ENCODE measurements around the gene EML6.

DNA sequence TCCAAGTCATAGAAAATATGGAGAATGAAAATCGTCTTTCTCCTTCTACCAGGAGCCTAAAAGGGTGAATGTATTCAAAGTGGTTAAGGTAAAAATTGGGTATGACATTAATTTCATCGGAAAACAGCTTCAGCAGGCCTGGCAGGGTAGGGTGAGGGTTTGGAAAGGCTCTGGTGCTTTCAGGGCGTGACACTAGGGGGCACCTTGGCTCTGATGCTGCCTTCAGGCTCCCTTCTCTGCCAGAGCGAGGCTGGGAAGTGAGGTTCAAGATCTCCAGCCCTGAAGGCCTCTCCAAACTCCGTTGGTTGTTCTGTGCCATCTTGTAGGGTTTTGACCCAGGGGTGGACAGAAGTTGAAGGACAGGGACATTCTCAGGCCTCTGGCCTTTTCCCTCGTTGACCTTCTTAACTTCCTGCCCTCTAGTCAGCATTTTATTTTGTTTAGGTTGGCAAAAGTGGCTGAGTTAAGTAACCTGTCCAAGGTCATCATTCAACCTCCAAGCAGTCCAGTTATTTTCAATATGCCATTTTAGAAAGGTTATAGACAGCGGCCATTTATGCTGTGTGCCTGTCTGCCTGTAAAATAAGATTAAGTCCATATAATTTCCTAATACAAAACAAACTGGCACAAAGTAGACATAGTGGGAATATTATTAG lies 40.3 kb downstream of the EML6 start:
- TF ChIP-seq, protein P1, sequence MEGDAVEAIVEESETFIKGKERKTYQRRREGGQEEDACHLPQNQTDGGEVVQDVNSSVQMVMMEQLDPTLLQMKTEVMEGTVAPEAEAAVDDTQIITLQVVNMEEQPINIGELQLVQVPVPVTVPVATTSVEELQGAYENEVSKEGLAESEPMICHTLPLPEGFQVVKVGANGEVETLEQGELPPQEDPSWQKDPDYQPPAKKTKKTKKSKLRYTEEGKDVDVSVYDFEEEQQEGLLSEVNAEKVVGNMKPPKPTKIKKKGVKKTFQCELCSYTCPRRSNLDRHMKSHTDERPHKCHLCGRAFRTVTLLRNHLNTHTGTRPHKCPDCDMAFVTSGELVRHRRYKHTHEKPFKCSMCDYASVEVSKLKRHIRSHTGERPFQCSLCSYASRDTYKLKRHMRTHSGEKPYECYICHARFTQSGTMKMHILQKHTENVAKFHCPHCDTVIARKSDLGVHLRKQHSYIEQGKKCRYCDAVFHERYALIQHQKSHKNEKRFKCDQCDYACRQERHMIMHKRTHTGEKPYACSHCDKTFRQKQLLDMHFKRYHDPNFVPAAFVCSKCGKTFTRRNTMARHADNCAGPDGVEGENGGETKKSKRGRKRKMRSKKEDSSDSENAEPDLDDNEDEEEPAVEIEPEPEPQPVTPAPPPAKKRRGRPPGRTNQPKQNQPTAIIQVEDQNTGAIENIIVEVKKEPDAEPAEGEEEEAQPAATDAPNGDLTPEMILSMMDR (conservative IDR thresholded peaks at IDR 0.05; ENCODE audit: low read length): peak; percentile 78
- TF ChIP-seq EZH2phosphoT487 (IDR thresholded peaks at IDR 0.05; ENCODE audit: borderline replicate concordance): no peak
